Measurements from ENCODE around the gene IL36RN. TPM values are rescaled to one million over a fixed set of nuclear protein-coding genes. Genes with fewer than 3 reads are reported as not detected.

Gene IL36RN
- total and polyA plus RNA-seq, 2 donors from 2014 or later: not detected

DNA sequence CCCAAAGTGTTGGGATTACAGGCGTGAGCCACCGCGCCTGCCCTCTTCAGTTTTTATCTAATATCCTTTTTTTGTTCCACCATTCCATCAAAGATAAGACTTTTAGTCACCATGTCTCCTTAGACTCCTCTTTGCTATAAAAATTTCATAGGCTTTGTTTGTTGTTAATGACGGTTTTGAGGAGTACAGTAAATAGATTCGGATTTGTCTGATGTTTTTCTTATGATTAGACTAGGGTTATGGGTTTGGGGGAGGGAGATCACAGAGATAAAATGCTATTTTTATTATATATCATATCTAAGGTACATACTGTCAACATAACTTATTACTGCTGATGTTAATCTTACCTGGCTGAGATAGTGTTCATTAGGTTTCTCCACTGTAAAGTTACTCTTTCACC lies 12.5 kb upstream of the IL36RN start:
- Histone ChIP-seq H3K36me3 (ENCODE audit: control insufficient read depth in 2 of 3, insufficient read depth in 3 of 3, low read length in 3 of 3) (no peaks in the 10 kb centered on the region), H3K27me3 (ENCODE audit: control insufficient read depth, insufficient read depth, low read length) (no peaks in the 10 kb centered on the region), H3K27ac (ENCODE audit: low read depth in 2 of 2, low read length in 2 of 2) (no peak overlapping the region), H3K9ac (ENCODE audit: low read length in 3 of 3) (no peak overlapping the region), H3K4me3 (ENCODE audit: low read length in 3 of 3) (no peak overlapping the region), H3K9me3 (ENCODE audit: control insufficient read depth in 2 of 3, insufficient read depth in 1 of 3, low read length in 3 of 3) (no peaks in the 10 kb centered on the region), H3K4me1 (ENCODE audit: control insufficient read depth in 2 of 3, insufficient read depth in 2 of 3, low read depth in 1 of 3, low read length in 3 of 3) (no peaks in the 10 kb centered on the region)
- intact Hi-C loops (cut with DNase I): no loop called here
- FAIRE-seq: no peak
- TF ChIP-seq, protein P1, sequence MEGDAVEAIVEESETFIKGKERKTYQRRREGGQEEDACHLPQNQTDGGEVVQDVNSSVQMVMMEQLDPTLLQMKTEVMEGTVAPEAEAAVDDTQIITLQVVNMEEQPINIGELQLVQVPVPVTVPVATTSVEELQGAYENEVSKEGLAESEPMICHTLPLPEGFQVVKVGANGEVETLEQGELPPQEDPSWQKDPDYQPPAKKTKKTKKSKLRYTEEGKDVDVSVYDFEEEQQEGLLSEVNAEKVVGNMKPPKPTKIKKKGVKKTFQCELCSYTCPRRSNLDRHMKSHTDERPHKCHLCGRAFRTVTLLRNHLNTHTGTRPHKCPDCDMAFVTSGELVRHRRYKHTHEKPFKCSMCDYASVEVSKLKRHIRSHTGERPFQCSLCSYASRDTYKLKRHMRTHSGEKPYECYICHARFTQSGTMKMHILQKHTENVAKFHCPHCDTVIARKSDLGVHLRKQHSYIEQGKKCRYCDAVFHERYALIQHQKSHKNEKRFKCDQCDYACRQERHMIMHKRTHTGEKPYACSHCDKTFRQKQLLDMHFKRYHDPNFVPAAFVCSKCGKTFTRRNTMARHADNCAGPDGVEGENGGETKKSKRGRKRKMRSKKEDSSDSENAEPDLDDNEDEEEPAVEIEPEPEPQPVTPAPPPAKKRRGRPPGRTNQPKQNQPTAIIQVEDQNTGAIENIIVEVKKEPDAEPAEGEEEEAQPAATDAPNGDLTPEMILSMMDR (IDR thresholded peaks at IDR 0.05; ENCODE audit: borderline replicate concordance, extremely low read depth, insufficient read depth): no peak
- DNase-seq: no peak

DNA sequence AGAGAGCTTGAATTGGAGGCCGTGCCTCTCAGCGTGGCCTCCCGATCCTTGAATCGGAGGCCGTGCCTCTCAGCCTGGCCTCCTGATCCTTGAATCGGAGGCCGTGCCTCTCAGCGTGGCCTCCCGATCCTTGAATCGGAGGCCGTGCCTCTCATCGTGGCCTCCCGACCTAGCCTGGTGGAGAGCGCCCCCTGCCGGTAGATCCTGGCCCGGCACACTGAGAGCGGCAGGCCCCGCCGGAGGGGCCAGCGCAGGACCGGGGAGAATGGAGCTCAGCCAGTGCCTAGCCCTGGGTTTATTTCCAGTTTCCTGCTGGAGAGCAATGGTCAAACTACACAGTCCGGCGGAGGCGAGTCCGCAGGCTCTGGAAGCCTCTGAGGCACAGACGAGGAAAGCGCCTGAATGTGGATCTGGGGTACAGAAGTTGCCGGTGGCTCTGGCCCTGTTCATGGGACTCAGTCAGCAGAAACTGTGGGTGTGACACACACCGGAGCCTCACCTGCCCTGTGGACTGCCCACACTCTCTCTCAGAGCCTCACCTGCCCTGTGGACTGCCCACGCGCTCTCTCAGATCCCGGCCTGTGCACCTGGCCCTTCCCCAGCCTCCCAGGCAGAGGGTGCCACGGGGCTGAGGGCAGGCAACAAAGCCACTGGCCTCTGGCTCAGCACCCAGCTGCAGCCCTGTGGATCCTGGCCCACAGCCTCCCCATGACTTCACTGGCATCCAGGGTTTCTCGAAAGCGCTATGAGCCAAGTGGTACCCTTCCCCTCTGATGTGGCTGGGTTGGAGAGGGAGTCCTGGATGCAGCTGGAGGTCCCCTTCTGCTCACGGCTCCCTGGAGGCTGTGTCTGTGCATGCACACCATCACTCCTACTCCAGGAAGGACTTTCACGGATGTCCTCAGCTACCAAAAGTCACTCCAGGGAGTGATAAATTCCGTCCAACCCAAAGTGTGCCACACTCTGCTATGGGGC lies 7.8 kb upstream of the IL36RN start:
- Histone ChIP-seq H3K27ac (ENCODE audit: low read depth in 2 of 2, low read length in 2 of 2) (no peak overlapping the region), H3K36me3 (ENCODE audit: control insufficient read depth in 2 of 3, insufficient read depth in 3 of 3, low read length in 3 of 3) (no peaks in the 10 kb centered on the region), H3K4me3 (ENCODE audit: low read length in 3 of 3) (no peak overlapping the region), H3K9me3 (ENCODE audit: control insufficient read depth in 2 of 3, insufficient read depth in 1 of 3, low read length in 3 of 3) (peaks cover 0 to 5% (median 0%) of the 10 kb centered on the region in 3 donors), H3K4me1 (ENCODE audit: control insufficient read depth in 2 of 3, insufficient read depth in 2 of 3, low read depth in 1 of 3, low read length in 3 of 3) (no peaks in the 10 kb centered on the region), H3K27me3 (ENCODE audit: control insufficient read depth, insufficient read depth, low read length) (no peaks in the 10 kb centered on the region), H3K9ac (ENCODE audit: low read length in 3 of 3) (no peak overlapping the region)
- no peak for DNase-seq
- intact Hi-C loops (cut with DNase I): no loop called here
- TF ChIP-seq, protein P1 (IDR thresholded peaks at IDR 0.05; ENCODE audit: borderline replicate concordance, extremely low read depth, insufficient read depth): no peak
- FAIRE-seq: no peak

DNA sequence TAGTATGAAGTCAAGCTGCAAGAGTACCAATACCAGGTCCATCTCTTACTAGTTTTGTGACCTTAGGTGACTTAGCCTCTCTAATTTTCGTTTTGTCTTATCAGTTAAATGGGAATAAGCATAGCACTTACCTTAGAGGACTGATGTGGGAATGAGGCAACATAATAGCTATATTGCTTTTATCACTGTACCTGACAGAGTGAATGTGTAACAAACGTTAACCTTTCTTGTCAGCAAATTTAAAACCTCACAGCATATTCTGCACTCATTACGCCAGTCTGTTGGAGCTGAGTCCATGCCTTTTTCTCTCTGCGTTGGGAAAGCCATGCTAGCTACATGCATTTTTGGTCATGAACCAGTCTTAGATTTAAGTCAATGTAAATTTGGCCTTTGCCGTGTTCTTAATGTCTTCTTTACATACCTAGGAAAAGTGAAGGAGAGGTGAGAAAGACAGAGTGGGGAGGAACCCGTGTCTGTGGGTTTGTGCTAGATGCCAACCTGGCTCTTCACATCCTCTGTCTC lies 6.5 kb upstream of the IL36RN start, which contains the start of gene IL36B:
Gene IL36B, minus strand, starts transcription at position 472 of the 522 bp plus-strand sequence.
- DNase-seq (no peak), FAIRE-seq (no peak)
- no peaks in the 10 kb centered on the region for H3K36me3 ChIP-seq (ENCODE audit: control insufficient read depth in 2 of 3, insufficient read depth in 3 of 3, low read length in 3 of 3)
- H3K27ac ChIP-seq (ENCODE audit: low read depth in 2 of 2, low read length in 2 of 2): no peak within 1 kb of the TSS
- no peaks in the 10 kb centered on the region for H3K27me3 ChIP-seq (ENCODE audit: control insufficient read depth, insufficient read depth, low read length)
- no peak within 1 kb of the TSS for H3K9ac ChIP-seq (ENCODE audit: low read length in 3 of 3)
- TF ChIP-seq, protein P1 (IDR thresholded peaks at IDR 0.05; ENCODE audit: borderline replicate concordance, extremely low read depth, insufficient read depth): no peak
- H3K9me3 ChIP-seq (ENCODE audit: control insufficient read depth in 2 of 3, insufficient read depth in 1 of 3, low read length in 3 of 3): peaks cover 0 to 5% (median 0%) of the 10 kb centered on the region in 3 donors
- no peaks in the 10 kb centered on the region for H3K4me1 ChIP-seq (ENCODE audit: control insufficient read depth in 2 of 3, insufficient read depth in 2 of 3, low read depth in 1 of 3, low read length in 3 of 3)
- intact Hi-C loops (cut with DNase I): no loop called here
- H3K4me3 ChIP-seq (ENCODE audit: low read length in 3 of 3): no peak within 1 kb of the TSS
